Type B pancreatic cell (in vitro differentiated cells): ENCODE data around the gene POLR2M. TPM values are rescaled to one million over a fixed set of nuclear protein-coding genes. Genes with fewer than 3 reads are reported as not detected.

Experiments used
- DNase-seq: peaks from one replicate; pipeline ENCODE4 v3.0.0; 2021; ENCODE audit warnings: mixed read lengths; ENCODE audit not compliant: unreplicated experiment; ENCODE audit errors: extremely low spot score
- H3K27ac Mint-ChIP-seq: 2 replicates; pipeline ENCODE4 v1.8.0; 2021; ENCODE audit warnings: mild to moderate bottlenecking, mixed read lengths
- H3K27me3 Mint-ChIP-seq: 2 replicates; pipeline ENCODE4 v1.8.0; 2021; ENCODE audit warnings: mixed read lengths
- H3K36me3 Mint-ChIP-seq: 2 replicates; pipeline ENCODE4 v1.8.0; 2021; ENCODE audit warnings: mixed read lengths
- H3K4me1 Mint-ChIP-seq: one replicate; pipeline ENCODE4 v1.8.0; 2021; ENCODE audit warnings: mixed read lengths; ENCODE audit not compliant: unreplicated experiment
- H3K4me3 Mint-ChIP-seq: 2 replicates; pipeline ENCODE4 v1.8.0; 2021; ENCODE audit warnings: mild to moderate bottlenecking, mixed read lengths
- H3K9me3 Mint-ChIP-seq: 2 replicates; pipeline ENCODE4 v1.8.0; 2021; ENCODE audit warnings: mixed read lengths
- total RNA-seq: library from RNA; stranded (reverse); gene quantifications from 2 replicates; pipeline ENCODE4 v1.2.1, GENCODE V29; 2021; ENCODE audit warnings: low replicate concordance
- TF ChIP-seq, protein P1 (sequence below): fragments of 200-600 bp; sonication (generic); conservative IDR thresholded peaks from 2 replicates; pipeline ENCODE4 v1.5.0; 2021; ENCODE audit warnings: antibody characterized with exemption, mild to moderate bottlenecking

Gene POLR2M
- total RNA-seq, 1 donor from 2014 or later, result 76.4 TPM

DNA sequence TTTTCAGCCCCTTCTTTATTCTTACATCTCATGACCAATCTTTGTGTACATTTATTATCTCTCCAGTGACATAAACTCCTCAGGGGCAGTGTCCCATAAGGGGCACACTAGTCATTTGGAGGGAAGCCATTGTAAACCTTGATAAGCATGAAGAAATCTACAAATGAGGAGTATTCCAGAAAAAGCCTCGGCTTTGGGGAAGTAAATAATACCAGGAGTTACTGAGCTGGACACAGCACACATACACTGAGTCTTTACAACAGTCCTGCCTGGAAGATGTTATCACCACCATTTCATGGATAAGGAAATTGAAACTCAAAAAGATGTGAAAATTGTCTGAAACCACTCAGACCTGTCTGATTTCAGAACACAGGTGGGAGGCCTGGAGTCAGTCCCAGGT, 15.4 kb upstream of the POLR2M start:
- peaks cover 26% of the 10 kb centered on the region for H3K4me1 Mint-ChIP-seq
- H3K4me3 Mint-ChIP-seq, result no peak overlapping the region
- H3K36me3 Mint-ChIP-seq, result no peaks in the 10 kb centered on the region
- DNase-seq, result no peak
- H3K27ac Mint-ChIP-seq, result no peak overlapping the region
- TF ChIP-seq, protein P1, sequence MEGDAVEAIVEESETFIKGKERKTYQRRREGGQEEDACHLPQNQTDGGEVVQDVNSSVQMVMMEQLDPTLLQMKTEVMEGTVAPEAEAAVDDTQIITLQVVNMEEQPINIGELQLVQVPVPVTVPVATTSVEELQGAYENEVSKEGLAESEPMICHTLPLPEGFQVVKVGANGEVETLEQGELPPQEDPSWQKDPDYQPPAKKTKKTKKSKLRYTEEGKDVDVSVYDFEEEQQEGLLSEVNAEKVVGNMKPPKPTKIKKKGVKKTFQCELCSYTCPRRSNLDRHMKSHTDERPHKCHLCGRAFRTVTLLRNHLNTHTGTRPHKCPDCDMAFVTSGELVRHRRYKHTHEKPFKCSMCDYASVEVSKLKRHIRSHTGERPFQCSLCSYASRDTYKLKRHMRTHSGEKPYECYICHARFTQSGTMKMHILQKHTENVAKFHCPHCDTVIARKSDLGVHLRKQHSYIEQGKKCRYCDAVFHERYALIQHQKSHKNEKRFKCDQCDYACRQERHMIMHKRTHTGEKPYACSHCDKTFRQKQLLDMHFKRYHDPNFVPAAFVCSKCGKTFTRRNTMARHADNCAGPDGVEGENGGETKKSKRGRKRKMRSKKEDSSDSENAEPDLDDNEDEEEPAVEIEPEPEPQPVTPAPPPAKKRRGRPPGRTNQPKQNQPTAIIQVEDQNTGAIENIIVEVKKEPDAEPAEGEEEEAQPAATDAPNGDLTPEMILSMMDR, result no peak
- no peaks in the 10 kb centered on the region for H3K27me3 Mint-ChIP-seq
- no peaks in the 10 kb centered on the region for H3K9me3 Mint-ChIP-seq

DNA sequence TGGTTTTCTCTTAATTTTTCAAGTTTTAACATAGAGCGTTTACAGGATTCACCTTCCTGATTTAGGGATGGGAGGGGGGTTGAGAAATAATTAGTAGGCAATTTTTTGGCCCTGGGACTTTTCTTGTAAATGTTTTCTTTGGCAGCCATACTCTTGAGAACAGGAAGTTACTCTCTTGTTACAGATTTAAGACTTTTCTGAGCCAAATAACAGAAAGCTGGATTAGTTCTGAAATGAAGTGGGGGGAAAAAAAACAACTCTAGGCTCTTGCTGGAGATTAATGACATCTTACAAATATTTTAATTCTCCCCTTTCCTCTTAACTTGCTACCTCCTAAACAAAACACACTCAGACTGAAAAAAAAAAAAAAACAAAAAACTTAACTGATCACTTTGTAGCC, 13.8 kb upstream of the POLR2M start:
- Mint-ChIP-seq H3K27ac (no peak overlapping the region), H3K27me3 (no peaks in the 10 kb centered on the region), H3K4me3 (no peak overlapping the region), H3K36me3 (no peaks in the 10 kb centered on the region), H3K9me3 (no peaks in the 10 kb centered on the region), H3K4me1 (peaks cover 34% of the 10 kb centered on the region)
- DNase-seq, result no peak
- TF ChIP-seq, protein P1, result no peak

DNA sequence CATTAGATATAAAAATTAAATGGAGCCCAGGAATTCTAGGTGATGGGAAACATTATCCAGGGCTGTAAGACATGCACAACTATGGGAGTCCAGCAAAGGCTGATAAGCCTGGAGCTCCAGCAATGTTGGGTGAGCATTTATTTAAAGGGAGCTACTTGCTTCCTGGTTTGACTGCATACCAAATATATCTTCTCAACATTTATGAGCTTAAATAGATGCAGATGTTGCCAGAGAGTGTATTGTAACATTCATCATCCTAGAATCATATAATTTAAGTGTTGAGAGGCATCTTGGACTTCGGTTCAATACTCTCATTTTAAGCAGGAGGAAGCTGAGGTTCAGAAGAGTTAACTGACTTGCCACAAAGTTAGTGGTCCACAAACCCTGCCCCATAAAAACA, 12.2 kb upstream of the POLR2M start:
- H3K4me3 Mint-ChIP-seq, result no peak overlapping the region
- no peaks in the 10 kb centered on the region for H3K9me3 Mint-ChIP-seq
- H3K27ac Mint-ChIP-seq, result no peak overlapping the region
- TF ChIP-seq, protein P1, result no peak
- H3K36me3 Mint-ChIP-seq, result no peaks in the 10 kb centered on the region
- DNase-seq, result no peak
- H3K27me3 Mint-ChIP-seq, result peaks cover 3% of the 10 kb centered on the region
- peaks cover 34% of the 10 kb centered on the region for H3K4me1 Mint-ChIP-seq

DNA sequence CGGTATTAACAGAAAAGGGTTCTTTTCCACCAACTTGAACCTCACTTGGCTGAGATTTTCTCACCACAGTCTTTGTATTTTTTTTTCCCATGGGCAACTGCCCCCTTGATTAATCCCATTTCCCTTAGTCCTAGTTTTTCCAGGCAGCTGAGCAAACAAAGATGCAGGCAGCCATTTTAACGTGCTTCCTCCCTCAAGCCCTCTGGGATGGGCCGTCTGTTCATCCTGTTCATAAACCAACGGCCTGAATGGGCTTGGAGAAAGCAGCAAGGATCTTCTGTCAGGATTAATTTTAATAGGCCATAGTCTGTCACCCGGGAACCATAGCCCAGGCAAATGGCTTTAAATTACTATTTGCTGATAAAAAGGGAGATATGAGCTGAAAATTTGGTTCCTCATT, 10.4 kb upstream of the POLR2M start:
- peaks cover 31% of the 10 kb centered on the region for H3K4me1 Mint-ChIP-seq
- TF ChIP-seq, protein P1, result no peak
- peak overlapping the region; percentile 46 for H3K4me3 Mint-ChIP-seq
- H3K27ac Mint-ChIP-seq, result peak overlapping the region; percentile 41
- no peaks in the 10 kb centered on the region for H3K36me3 Mint-ChIP-seq
- H3K27me3 Mint-ChIP-seq, result peaks cover 3% of the 10 kb centered on the region
- H3K9me3 Mint-ChIP-seq, result no peaks in the 10 kb centered on the region
- no peak for DNase-seq

DNA sequence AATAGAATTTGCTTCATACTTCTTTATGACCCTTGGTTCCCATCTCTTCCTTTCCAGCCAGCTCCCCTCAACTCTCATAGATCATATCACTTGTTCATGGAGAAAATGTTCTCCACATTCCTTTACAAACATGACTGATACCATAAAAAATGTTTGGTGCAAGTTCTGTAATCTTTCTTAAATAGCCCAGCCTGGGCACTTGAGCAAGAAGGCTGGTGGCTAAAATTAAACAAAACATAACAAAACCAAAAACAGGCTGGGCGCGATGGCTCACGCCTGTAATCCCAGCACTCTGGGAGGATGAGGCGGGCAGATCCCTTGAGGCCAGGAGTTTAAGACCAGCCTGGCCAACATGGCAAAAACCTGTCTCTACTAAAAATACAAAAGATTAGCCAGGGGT, 8.9 kb upstream of the POLR2M start:
- H3K27me3 Mint-ChIP-seq, result peaks cover 3% of the 10 kb centered on the region
- H3K36me3 Mint-ChIP-seq, result no peaks in the 10 kb centered on the region
- TF ChIP-seq, protein P1, result no peak
- H3K9me3 Mint-ChIP-seq, result no peaks in the 10 kb centered on the region
- H3K4me1 Mint-ChIP-seq, result peaks cover 24% of the 10 kb centered on the region
- DNase-seq, result no peak
- H3K4me3 Mint-ChIP-seq, result no peak overlapping the region
- H3K27ac Mint-ChIP-seq, result no peak overlapping the region

DNA sequence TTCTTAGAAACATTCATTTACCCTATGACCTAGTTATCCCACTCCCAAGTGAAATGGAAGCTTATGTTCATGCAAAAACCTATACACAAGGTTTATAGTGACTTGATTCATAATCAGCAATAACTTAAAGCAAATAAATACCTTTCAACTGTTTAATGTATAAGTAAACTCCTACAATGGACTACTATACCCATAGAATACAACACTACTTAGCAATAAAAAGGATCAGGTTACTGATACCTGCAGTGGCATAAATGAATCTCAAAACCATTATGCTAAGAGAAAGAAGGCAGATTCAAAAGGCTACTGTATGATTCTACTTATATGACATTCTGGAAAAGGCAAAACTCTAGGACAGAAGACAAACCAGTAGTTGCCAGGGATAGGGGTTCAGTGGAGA, 8.3 kb upstream of the POLR2M start:
- no peak overlapping the region for H3K4me3 Mint-ChIP-seq

More for the DNA sequence above, 8.3 kb upstream of the POLR2M start:
- no peak overlapping the region for H3K27ac Mint-ChIP-seq
- H3K9me3 Mint-ChIP-seq, result no peaks in the 10 kb centered on the region
- TF ChIP-seq, protein P1, result no peak
- no peaks in the 10 kb centered on the region for H3K36me3 Mint-ChIP-seq
- H3K27me3 Mint-ChIP-seq, result peaks cover 3% of the 10 kb centered on the region
- DNase-seq, result no peak
- peaks cover 21% of the 10 kb centered on the region for H3K4me1 Mint-ChIP-seq
